CD4-positive, alpha-beta T cell treated with Interleukin-6 for 4 hours (primary cell): Measurements from ENCODE around the gene RIMBP2.

Source experiments
- DNase-seq: peaks from one replicate; pipeline ENCODE4 v3.0.0-alpha.2; 2020; ENCODE audit warnings: mixed read lengths

The RIMBP2 gene

DNA sequence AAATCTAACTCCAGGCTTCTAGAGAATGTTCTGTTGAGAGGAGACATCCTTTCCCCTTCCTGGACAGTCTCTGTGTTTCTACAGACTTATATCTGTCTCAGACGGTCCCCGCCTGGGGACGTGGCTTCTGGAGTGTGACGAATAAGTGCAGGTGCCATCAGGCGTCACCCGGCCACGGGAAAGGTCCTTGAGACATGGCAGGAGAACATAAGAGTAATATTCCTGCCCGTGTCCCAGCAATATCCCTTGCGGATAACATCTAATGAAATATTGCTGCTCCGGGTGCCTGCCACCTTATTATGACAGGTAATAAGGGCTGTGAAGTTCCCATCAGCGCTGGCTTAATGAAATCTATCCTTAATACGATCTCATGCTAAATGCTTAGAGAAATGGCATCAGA, 238.8 kb downstream of the RIMBP2 start:
- DNase-seq: no peak

DNA sequence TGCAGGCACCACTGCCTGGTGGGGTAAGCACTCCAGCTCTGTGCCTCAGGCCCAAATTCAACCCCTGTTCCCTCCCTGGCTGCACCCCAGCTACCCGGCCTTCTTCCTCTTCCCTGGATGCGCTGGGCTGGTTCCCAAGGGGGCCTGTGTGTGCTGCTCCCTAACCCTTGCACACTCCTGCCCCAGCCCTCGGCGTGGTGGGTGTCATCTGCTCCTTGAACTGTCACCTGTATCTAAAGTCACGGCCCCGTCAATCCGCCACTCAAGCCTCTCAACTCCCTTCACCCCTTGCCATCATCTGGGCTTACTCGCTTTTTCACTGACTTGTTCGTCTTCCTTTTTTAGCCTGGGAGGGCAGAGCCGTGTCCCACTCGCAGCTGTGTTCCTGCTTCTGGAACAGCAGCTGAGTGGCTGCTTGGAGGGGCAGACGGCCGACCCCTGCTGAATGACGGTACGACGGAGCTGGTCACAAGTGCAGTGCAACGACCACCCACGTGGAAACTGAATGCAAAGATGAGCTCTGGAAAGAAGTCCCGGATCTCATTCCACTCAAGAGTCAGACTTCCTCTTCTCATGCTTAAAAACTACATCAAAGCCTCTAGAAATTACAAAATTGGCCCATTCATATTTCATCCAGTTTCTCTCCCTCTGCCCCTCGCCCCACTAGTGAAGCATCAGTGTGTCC, 239.5 kb downstream of the RIMBP2 start:
- DNase-seq: no peak

DNA sequence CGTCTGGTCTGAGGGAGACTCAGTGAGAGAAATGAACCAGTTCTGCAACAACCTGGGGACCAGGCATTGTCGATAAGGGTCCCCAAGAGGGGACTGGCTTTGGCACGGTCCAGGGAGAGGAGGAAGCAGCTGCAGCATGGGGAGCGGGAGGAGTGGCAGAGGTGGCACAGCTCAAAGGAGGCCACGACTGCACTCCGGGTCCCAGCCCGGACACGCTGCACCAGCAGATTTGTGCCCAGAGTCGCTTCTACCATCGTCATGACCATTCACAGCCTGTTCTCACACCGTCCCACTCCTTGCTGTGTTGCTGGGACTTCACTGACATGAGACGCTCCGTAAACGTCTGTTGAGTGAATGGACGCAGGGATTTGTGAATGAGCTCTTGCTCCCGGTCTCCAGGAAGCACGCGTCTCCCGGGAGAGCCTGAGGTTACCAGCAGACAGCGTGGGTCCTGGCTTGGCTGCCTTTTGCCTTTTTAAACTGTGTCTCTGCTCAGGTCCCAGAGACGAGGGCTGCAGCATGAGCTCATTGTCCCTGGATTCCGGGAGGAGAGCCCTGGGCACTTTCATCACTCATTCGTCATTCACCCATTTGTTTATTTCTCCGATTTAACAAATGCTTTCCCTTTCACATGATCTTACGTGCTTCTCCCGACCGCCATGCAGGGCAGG, 241.4 kb downstream of the RIMBP2 start:
- DNase-seq: no peak

DNA sequence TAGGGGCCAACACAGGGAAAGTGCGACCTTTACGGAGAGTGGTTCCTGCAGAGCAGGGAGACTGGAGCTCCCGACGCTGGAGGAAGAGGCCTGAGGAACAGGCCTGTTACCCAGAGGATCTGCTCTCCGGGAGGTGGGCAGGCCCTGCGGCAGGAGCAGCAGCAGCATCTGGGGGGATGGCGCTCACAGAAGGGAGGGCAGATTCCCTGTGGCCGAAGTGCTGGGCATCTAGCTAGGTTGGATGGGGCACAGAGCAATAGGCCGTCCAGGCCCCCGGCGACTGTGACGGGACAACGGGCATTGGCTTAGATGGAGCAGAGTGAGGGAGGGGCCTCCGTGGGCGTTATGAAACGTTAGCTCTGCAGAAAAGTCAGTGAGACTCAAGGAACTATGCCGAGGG, 242.8 kb downstream of the RIMBP2 start:
- no peak for DNase-seq

DNA sequence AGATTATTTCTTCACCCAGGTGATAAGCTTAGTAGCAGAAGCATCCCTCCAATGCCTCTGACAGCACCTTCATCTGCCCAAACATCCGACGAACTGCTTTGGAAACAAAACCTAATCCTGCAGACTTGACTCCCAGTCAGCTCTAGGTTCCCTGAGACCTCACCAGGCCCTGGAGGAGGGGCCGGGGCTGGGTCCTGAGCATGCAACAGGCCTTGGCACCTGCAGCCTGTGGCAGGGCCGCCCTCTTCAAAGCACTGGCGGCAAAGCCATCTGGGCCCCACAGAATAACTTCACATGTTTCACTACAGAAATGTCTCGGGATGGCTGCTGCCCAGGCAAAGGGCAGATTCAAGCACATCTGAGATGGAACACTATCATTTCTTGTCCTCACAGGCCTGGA, 245.1 kb downstream of the RIMBP2 start:
- no peak for DNase-seq

DNA sequence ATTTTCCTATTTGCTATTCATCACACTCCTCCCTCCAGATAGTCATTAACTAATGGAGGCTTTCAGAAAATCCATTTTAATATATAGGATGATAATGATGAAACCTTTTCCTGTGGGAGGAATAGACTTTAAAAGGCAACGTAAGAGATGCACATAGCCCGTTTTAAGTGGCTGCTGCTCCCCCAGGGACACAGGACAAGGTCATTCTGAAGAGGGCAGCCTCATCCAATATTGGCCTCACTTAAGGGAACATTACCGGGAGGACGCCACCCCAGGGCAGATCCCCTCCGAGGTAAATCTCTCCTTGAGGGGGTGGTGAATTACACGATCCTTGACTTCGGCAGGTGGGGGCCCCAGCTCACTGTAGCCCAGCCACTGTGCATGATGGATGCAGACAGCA, 246.5 kb downstream of the RIMBP2 start:
- DNase-seq: no peak

DNA sequence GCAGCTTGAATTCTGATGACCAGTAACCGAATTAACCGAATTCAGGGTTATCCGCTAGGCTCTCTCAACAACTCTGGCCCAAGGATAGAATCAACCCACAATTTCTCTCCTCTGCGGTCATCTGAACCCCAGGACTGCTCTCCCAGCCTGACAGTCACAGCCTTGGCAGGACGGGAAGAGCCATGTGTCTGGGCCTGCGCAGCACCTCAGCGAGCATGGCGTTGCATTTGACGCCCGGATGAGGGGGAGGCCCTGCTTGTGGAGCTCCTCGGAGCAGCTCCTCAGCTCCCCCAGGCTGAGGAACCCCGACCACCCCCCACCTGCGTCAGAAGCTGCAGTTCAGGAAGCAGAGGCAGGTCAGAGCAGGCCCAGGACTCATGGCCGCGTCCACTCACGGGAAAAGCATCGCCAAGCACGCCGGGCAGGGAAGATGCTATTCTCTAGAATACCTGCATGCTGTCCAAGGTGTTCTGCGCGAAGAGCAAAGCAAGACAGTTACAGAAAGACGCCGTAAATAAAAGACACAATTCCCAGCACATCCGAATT, 247.3 kb downstream of the RIMBP2 start:
- DNase-seq: no peak

DNA sequence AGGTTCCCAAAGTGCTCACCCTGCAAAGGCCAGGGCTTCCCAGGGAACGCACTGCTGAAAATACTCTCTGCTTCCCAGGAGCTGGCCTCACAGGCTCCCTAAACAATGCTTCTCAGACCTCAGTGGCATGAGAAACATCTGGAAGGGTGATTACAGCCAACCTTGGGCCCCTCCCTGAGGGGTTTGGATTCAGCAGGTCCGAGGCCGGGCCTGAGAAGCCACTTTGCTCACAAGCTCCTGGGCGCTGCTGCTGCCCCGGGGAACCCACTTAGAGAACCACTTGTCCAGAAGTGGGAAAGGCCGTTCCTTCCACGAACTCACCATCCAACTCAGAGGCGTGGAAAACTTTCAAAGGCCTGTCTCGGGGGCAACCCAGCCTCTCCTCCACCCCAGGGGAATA, 247.9 kb downstream of the RIMBP2 start:
- DNase-seq: no peak

DNA sequence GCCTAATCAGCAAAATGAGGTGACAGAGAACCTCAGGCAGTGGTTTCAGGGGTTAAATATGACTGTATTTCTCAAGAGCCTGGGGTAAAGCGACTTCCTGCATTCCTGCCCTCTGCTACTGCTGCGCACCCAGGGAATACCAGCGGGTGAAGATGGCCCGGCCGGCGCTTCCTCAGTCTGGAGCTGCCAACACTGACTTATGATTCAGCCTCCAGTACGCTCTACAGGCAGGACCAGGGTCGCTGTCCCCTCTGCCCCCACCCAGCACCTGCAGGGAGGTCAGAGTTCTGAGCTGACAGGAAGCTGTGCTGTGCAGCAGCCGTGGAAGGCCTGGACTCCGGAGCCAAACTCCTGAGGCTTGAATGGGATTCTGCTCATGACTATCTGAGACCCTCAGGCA, 250.5 kb downstream of the RIMBP2 start:
- DNase-seq: no peak

DNA sequence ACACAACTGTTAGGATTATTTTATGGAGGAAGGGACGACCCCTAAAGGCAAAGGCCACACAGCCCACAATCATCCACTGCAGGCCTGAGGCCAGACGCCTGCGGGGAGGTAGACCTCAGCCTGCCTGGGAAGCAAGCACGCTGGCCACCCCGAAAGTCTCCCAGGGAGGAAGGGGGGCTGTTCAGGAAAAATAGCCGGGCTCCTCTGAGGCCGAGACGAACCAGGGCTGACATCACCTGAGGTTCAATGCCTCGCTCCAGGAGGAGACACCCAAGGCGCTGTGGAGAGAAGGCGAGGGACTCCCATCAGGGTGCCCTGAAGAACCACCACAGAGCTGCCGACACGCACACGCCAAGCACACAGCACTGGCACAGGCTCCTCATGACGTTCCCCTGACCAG, 251.1 kb downstream of the RIMBP2 start:
- no peak for DNase-seq

DNA sequence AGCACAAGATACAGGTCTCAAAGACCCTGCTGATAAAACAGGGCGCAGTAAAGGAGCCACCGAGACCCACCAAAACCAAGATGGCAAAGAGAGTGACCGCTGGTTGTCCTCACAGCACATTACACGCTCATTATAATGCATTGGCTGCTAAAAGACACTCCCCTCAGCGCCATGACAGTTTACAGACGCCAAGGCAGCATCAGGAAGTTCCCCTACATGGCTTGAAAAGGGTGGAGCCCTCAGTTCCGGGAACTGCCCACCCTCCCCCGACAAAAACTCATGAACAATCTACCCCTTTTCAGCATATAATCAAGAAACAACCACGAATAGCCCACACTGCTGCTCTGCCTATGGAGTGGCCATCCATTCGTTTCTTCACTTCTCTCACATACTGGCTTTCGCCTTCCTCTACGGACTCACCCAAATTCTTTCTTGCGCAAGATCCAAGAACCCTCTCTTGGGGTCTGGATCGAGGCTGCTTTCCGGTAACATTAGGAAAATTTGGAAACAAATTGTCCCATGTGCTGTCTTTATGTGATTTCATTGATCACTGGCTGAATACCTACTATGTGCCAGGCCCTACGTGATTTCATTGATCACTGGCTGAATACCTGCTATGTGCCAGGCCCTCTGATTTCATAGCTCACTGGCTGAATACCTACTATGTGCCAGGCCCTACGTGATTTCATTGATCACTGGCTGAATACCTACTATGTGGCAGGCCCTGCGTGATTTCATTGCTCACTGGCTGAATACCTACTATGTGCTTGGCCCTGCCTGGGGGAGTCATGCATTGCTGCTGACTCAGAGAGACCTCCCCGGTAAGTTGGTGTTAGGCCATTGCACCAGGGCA, 252.1 kb downstream of the RIMBP2 start:
- DNase-seq: no peak

DNA sequence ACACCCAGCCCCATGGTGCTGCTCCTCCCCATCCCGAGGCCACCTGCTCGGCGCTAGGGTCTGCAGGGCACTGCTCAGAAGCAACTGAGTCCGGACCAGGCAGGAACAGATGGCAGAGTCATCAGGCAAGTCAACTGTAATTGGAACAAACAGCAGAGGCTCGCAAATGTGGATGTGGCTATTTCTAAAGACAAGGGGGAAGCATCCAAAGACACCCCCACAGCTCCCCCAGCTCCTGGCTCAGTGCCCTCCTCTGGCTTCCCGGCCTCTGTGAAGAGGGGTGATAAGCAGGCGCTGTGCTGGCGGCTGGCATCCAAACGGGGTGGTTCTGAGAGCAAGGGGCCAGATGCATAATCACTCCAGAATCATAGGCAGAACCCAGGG, 252.8 kb downstream of the RIMBP2 start:
- DNase-seq: no peak

DNA sequence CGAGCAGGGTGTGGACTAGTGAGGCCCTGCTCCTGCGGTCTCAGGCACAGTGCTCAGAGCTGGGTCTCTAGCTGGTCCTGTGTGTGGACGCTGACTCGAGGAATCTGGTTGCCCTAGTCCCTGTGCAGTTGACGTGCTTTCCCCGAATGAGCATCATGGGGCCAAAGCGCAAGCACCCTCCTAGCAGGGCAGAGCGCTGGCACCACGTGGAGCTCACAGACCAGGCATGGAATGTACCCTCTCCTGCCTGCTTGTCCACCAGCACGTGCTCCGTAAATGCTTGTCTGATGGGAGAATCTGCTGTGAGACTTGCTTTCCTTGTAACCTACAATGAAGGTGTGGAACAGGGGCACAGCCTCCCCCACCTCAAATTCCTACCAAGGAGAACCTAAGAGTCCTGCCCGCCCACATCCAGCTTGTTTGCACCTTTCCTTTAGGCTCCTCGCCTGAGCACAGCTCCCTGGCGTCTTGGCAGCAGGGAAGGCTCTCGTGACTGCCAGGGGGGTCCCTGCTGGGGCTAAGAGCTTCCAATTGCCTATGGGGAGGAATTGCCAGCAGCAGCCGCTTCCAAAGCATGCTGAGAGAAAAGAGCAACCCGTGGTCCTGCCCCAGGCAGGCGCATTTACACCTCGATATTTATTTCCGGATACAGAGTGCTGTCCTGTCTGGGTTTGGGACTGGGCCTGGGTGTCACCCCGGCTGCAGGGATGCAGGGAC, 253.4 kb downstream of the RIMBP2 start:
- no peak for DNase-seq

DNA sequence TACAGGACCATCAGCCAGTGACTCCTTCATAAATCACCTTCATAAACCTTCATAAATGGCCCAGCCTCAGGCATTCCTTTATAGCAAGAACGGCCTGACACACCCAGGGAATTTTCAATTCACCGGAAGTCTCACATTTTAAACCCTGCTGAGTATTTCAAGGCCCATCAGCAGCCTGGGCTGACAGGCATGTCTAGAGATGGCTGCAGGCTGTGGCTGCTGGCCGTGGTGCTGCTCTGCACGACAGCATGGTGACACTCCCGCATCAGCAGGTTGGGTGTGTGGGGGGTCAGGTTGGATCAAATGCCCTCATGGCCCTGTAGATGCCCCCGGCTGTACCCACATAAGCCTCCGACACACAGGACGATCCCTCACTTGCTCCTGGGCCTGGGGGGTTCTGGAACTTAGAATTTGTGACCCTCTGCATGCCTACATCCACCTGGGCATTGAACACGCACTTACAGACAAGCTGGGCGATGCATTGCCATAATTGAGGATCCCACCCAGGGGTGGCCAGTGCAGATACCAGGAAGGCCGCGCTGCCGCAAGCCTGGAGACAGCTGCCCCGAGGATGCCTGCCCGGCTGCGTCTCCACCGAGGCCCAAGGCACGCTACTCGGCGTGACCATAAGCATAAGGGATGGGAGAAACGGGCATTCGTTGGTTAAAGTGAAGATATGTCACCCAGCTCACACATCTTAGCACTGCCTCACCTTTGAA, 254.1 kb downstream of the RIMBP2 start:
- DNase-seq: no peak

DNA sequence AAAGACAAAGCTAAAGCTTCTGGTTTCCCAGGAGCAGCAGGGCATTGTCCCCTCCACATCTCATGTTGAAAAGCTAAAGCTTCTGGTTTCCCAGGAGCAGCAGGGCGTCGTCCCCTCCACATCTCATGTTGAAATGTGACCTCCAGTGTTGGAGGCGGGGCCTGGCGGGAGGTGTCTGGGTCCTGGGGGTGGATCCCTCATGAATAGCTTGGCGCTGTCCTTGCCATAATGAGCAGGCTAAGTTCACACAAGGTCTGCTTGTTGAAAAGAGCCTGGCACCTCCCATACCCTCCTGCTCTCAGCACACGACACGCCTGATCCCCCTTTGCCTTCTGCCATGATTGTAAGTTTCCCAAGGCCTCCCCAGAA, 254.7 kb downstream of the RIMBP2 start:
- no peak for DNase-seq

DNA sequence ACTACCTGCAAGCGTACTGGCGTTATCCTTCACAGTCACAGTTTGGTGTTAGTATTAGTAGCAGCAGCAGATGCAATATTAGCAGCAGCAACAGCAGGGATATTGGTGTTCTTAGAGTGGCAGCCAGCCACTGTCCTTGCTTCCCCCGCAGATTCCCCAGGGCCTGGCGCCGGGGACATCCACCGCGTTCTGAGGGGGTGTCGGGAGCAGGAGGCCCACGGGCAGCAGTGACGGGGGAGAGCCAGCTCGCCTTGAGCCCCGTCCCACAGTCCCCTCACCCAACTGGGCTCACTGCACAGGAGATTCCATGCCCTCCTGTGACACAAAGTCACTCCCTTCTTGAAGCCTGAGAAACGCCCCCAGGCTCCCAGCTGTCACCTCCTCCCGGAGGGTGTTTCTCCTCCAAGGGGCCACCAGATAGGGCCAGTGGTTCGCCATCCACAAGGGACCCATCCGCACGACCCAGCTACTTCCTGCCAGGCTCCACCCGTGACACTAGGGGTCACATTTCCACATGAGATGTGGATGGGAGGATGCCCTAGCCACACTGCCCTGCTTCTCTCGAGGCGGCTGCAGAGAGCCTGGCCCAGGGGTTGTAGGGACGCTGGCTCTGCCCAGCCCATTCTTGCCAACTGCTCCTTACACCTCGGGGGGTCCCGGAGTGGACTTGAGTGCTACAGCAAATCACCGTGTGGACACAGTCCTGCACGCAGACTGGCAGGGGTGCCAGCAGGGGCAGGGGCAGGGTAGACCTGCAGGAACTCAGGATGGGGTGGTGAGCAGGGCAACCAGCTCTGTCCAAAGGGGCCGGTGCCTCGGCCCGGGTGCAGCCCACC, 255.3 kb downstream of the RIMBP2 start:
- no peak for DNase-seq

DNA sequence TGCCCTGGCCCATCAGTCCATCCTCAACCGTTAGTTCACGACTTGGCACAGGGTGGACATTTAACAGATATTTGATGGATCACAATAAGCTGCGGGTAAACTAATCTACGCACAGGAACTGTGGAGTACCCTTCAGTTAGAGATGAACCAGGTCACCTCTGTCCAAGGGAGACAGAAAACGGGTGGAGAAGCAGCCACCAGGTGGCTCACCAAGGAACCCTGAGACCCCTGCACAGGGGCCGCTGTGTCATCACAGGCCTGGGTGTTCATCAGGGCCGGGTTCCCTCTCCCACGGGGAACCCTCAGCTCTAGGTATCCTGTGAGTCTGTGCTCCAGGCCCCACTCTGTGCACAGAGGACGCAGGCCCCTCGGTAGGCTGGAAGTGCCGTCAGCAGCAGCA, 256.2 kb downstream of the RIMBP2 start:
- DNase-seq: no peak

DNA sequence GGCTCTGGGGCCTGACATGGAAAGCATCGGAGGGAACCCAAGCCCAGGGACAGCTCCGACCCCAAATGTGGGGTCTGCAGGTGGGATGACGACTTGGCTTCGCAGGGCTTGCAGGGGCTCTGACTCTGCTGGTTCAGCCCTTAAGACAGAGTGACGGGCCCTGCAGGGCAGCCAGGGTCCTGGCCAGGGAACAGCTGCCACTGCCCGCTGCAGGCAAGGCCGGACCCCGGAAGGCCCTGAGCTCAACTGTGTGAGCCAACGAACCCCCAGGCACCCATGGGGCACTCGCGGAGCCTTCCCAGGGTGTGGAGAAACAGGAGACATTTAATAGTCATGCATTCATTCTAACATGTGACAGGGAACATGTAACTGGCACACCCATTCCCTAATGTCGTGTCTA, 257.8 kb downstream of the RIMBP2 start:
- DNase-seq: no peak

DNA sequence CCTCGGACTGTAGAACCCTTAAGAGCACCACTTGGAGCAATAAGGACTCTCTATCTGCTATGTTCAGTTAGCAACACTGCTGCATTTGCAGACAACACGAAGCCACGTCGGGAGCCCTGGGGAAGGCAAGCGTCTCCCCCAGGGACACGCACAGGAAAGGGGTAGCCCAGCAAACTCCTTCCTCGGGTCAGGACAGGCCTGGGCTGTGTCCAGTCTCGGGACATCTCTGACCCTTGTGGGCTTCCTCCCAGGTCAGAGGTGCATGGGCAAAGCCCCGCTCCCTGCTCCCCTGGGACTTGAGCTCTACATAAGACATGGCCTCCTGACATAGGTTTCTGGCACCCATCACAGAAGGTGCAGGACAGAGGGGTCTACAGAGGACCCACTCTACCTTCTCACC, 258.9 kb downstream of the RIMBP2 start:
- DNase-seq: no peak

DNA sequence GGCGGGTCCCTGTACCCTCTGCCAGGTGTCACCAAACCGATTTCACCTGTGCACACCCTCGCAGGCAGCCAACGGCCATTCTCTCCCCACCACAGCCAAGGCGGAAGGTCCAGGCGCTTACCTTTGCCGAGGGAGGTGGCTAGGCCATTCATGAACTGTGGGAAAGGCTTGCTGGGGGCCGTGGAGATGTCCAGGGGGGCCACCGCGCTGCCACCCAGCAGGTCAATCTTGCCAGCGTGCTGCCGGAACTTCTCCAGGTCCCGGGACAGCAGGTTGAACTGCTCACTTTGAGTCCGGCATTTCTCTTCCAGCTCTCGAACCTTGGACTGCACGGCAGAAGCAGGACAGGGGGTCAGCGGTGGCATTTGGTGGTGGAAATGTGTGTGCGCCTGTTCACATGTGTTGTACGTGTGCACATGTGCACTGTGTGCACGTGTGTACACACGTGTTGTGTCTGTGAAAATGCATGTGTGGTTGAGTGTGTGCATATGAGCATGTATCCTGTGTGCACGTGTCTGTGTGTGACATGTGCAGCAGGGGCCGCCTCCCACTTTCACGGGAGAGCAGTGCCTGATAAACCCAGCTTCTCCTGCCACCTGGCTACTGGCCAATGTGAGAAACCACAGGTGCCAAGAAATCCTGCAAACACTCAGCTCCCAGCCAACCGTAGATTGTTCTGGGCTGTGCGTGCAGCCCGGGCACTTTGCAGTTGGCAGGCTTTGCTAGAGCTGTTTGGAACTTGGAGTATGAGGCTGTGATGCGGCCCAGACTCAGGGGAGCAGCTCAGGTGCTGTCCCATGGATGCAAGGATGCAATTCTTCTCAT, 259.5 kb downstream of the RIMBP2 start:
- no peak for DNase-seq

DNA sequence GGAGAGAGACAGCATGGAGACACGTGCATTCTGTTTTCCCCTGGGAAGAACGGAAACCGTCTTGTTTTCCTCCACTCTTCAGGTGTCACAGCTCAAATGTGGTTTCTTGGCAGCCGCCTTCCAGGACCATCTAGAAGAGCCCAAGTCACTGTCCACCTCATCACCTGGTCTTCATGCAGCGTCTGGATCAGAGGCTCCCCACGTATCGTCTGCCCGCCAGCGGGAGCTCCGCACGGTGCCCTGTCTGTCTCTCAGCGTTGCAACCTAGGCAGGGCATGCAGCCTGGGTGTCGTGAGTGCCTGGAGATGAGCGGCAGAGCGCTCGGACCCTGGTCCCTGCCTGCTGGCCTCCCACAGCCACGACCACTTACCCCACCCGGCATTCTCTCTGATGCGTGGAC, 260.9 kb downstream of the RIMBP2 start:
- DNase-seq: no peak
